ENCODE measurements around the gene EXOC6B.
"Not testable (repeated sequence)": the region's sequence is repeated elsewhere in the genome, so short reads cannot be mapped to it uniquely, and the experiment has no call there.

Gene EXOC6B

DNA sequence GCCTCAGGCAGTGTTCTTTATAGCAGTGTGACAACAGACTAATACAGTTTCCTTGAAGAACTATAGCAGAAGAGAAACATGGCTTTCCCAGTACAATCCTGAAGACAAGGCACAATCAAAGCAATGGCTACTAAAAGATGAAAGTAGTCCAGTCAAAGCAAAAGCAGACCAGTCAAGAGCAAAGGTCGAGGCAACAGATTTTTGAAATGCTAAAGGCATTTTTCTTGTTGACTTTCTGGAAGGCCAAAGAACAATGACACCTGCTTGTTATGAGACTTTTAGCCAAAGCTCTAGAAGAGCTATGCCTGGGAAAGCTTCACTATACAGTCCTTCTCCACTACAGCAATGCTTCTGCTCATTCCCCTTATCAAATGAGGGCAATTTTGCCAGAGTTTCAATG is 269.9 kb downstream of the EXOC6B start:
- no peak for DNase-seq (ENCODE audit: low read depth in 1 of 2, low spot score in 1 of 2)

GRCh38 chr2:72555363-72555762 is 270.5 kb downstream of the EXOC6B start:
- DNase-seq (ENCODE audit: low read depth in 1 of 2, low spot score in 1 of 2) = not testable (repeated sequence)

- DNase-seq (ENCODE audit: low read depth in 1 of 2, low spot score in 1 of 2) = not testable (repeated sequence)
These were observed 270.9 kb downstream of the EXOC6B start for GRCh38 chr2:72554910-72555309.

GRCh38 chr2:72554381-72554780 is 271.5 kb downstream of the EXOC6B start:
- no peak for DNase-seq (ENCODE audit: low read depth in 1 of 2, low spot score in 1 of 2)

- no peak for DNase-seq (ENCODE audit: low read depth in 1 of 2, low spot score in 1 of 2)
These were observed 277.6 kb downstream of the EXOC6B start for GRCh38 chr2:72548081-72548764.

GRCh38 chr2:72545790-72546189 is 280.0 kb downstream of the EXOC6B start:
- no peak for DNase-seq (ENCODE audit: low read depth in 1 of 2, low spot score in 1 of 2)

GRCh38 chr2:72544554-72544953 is 281.3 kb downstream of the EXOC6B start:
- no peak for DNase-seq (ENCODE audit: low read depth in 1 of 2, low spot score in 1 of 2)

GRCh38 chr2:72543497-72544216 is 282.2 kb downstream of the EXOC6B start:
- DNase-seq (ENCODE audit: low read depth in 1 of 2, low spot score in 1 of 2) = no peak

- no peak for DNase-seq (ENCODE audit: low read depth in 1 of 2, low spot score in 1 of 2)
These were observed 286.7 kb downstream of the EXOC6B start for GRCh38 chr2:72539071-72539552.

GRCh38 chr2:72538486-72538885 is 287.3 kb downstream of the EXOC6B start:
- DNase-seq (ENCODE audit: low read depth in 1 of 2, low spot score in 1 of 2) = no peak

DNA sequence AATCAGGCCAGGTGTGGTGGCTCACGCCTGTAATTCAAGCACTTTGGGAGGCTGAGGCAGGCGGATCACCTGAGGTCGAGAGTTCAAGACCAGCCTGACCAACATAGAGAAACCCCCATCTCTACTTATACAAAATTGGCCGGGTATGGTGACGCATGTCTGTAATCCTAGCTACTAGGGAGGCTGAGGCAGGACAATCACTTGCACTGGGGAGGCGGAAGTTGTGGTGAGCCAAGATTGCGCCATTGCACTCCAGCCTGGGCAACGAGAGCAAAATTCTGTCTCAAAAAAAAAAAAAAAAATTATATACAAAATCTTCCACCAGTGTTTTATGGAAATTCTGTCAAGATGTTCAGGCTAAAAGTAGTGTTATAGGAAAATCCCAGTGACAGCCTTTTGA is 290.2 kb downstream of the EXOC6B start:
- DNase-seq (ENCODE audit: low read depth in 1 of 2, low spot score in 1 of 2) = not testable (repeated sequence)

DNA sequence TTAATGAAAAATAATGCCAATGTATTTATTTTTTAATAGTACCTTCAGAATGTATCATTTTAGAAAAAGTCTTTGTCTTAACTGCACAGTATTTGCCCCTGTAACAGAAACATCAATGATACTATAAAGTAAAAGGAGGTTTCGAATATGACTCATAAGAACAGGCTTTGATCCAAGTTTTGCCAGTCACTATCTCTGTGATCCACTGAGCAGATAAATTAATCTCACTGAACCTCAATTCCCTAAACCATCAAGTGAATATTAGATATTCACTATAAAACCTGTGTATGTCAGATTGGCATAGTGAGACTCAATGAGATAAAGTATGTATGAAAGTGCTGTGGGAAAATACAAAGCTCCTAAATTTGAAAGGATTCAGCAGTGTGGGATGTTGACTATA is 292.1 kb downstream of the EXOC6B start:
- DNase-seq (ENCODE audit: low read depth in 1 of 2, low spot score in 1 of 2) = no peak

DNA sequence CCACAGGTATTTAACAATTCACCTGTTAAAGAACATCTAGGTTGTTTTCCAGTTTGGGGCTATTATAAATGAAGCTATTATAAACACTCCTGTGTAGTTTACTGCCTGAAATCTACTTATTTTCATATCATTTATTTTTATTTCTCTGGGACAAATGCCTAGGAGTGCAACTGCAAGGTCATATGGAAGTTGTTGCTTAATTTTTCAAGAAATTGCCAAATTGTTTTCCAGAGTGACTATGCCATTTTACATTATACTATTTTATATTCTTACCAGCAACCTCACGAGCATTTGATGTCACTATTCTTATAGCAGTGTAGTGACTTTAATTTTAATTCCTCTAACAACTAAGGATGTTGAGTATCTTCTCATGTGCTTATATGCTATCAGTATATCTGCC is 298.4 kb downstream of the EXOC6B start:
- DNase-seq (ENCODE audit: low read depth in 1 of 2, low spot score in 1 of 2) = no peak

DNA sequence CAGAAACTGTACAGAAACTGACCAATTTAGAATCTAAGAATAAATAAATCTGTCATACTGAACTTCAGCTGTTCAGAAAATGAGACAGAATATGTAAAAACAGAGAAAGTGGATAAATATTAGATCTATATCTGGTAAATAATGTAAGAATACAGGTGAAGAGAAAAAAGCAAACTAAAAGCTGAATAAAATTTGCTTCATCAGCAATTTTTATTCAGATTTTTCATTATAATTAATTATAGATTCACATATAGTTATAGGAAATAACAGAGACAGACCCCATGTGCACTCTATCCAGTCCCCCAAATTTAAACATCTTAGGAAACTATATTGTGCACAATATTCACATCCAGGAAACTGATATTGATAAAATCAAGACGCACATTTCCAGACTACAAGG is 299.2 kb downstream of the EXOC6B start:
- no peak for DNase-seq (ENCODE audit: low read depth in 1 of 2, low spot score in 1 of 2)

DNA sequence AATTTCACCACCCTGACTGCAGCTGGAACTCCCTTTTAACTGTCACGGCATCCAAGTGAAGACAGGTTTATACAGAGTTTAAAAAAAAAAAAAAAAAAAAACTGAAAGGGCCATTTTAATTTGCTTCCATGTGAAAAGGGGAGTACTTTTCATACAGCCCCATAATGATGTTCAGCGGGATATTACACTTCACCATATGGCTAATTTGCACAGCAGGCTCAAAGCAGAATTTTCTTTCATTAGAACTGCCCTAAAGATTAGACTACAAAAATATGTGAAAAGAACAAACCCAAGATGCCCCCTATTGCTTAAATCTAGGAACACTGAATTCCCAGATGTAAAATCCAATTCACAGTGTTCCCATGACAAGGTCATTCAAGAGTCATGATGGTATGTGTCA is 301.8 kb downstream of the EXOC6B start:
- DNase-seq (ENCODE audit: low read depth in 1 of 2, low spot score in 1 of 2) = no peak

- DNase-seq (ENCODE audit: low read depth in 1 of 2, low spot score in 1 of 2) = no peak
These were observed 310.1 kb downstream of the EXOC6B start for GRCh38 chr2:72515696-72516095.

- no peak for DNase-seq (ENCODE audit: low read depth in 1 of 2, low spot score in 1 of 2)
These were observed 312.8 kb downstream of the EXOC6B start for GRCh38 chr2:72513011-72513410.

DNA sequence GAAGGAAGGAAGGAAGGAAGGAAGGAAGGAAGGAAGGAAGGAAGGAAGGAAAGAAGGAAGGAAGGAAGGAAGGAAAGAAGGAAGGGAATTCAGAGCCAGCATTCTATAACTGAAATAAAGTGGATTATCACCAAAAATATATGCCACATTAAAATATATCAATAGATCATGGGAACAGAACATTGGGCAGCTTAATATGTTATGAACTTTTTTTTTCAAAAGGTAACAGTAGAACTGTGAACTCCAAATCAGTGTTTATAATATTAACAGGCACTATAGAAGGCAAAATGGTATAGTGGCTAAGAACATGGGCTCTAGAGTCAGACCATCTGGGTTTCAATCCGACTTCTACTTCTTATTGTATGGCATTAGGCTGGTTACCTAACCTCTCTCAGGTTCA is 313.5 kb downstream of the EXOC6B start:
- no peak for DNase-seq (ENCODE audit: low read depth in 1 of 2, low spot score in 1 of 2)

DNA sequence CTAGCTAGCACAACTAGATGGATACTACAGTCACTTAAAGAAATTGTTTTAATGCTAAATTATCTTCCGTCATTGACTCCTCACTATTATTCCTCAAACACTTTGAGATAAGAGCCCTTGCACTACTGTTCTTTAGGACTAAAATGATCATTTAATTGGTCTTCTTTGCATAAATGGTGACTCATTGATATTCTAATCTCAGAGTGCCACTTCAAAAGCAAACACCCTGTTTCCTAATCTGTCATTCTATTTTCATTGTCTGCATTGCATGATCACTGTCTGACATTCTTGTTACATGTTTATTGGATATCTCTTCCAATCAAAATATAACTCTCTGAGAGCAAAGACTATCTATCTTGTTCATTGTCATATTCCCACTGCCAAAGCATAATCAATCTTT is 313.9 kb downstream of the EXOC6B start:
- no peak for DNase-seq (ENCODE audit: low read depth in 1 of 2, low spot score in 1 of 2)

DNA sequence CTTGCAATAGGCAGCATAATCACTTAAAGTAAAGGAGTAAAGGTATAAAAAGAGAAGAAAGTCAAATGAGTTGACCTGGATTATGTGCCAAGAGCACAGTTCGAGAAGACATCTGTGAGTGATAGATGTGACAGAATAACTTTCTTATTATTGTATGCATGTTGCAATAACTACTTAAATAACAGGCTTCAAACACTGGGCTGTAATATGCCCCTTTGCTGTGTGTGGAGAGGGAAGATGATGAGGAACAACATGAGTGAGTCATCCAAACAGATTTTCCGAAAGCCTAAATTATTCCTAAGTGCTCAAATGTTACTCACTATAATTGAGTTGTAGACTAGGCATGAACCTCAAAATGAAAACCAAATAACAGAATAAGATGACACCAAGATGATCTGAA is 328.1 kb downstream of the EXOC6B start:
- DNase-seq (ENCODE audit: low read depth in 1 of 2, low spot score in 1 of 2) = no peak

DNA sequence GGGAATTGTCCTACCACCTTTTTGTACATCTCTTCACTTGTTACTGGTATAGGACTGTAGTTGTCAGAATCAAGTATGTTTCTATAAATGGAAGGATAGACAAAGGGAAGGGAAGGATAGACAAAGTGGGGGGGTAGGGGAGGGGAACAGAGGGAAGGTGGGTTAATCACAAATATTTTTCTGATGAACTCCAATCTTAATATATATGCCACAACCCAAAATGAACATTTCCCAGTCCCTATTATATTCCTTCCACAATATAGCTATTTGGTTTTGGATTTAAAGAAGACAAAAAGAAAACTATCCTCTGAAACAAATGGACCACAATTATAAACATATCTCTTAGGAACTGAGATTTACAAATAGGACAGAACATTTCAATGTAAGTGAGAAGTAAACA is 329.4 kb downstream of the EXOC6B start:
- DNase-seq (ENCODE audit: low read depth in 1 of 2, low spot score in 1 of 2) = no peak

DNA sequence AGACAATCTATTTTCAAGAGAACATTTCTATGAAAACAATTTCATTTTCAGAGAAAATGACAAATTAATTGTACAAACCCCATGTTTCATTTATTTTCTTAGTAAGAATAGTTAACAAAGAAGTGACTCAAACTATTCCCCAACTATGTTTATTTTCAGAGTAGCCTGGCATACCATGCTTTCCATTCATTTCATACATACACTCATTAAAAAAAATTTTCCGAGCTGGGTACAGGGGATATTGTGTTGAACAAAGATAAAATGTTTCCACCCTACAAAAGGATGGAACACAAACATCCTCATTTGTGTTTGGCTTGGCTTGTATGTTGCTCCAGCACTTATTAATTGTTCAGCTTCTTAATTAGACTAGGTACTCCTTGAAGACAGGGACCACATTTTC is 331.4 kb downstream of the EXOC6B start:
- DNase-seq (ENCODE audit: low read depth in 1 of 2, low spot score in 1 of 2) = no peak

- DNase-seq (ENCODE audit: low read depth in 1 of 2, low spot score in 1 of 2) = not testable (repeated sequence)
These were observed 341.2 kb downstream of the EXOC6B start for GRCh38 chr2:72484622-72485021.

Data from activated T-helper 1 cell treated with anti-CD3 and anti-CD28 coated beads, Interleukin-2, amount 50 U/mL, for 16 hours (primary cell).